C4-2B (cell line): ENCODE data around the gene ANKMY1.

Source experiments
- H3K27ac ChIP-seq: fragments of 450-650 bp; 2 replicates; pipeline ENCODE4 v1.5.1; 2017
- ZFX ChIP-seq: fragments of 450-650 bp; IDR thresholded peaks from 2 replicates; pipeline ENCODE4 v1.6.1; 2017
- TF ChIP-seq, protein P1 (sequence below): fragments of 450-650 bp; conservative IDR thresholded peaks from 2 replicates; pipeline ENCODE4 v1.5.1; 2017; ENCODE audit warnings: mild to moderate bottlenecking

The ANKMY1 gene

DNA sequence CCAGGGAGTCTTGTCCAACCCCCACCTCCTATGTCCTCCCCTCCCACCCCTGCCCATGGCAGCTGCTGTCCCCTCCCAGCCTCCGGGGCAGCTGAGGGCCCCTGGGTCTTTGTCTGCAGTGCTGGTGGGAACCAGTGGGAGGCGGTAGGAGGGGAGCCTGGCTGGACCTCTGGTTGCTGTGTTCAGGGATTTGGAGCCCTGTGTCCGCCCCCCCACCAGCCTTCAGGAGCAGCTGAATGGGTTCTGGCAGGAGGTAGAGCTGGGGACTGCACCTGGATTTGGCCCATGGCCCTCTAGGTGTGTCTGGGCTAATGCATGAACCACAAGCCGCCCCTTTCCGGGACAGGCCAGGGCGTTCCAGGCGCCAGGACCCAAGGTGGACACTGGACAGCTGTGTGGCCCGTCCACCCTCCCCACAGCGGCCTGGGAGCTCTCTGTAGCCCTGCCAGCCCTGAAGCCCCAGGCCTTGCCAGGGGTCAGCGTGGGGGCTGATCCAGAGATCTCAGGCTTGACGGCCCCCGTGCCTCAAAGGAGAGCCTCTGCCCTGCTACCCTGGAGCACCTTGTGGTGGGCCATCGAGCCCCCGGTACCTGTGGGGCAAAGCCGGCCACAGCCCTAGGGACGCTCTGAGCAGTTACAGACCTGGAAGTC is 96.9 kb downstream of the ANKMY1 start:
- no peak for TF ChIP-seq ZFX
- TF ChIP-seq, protein P1, sequence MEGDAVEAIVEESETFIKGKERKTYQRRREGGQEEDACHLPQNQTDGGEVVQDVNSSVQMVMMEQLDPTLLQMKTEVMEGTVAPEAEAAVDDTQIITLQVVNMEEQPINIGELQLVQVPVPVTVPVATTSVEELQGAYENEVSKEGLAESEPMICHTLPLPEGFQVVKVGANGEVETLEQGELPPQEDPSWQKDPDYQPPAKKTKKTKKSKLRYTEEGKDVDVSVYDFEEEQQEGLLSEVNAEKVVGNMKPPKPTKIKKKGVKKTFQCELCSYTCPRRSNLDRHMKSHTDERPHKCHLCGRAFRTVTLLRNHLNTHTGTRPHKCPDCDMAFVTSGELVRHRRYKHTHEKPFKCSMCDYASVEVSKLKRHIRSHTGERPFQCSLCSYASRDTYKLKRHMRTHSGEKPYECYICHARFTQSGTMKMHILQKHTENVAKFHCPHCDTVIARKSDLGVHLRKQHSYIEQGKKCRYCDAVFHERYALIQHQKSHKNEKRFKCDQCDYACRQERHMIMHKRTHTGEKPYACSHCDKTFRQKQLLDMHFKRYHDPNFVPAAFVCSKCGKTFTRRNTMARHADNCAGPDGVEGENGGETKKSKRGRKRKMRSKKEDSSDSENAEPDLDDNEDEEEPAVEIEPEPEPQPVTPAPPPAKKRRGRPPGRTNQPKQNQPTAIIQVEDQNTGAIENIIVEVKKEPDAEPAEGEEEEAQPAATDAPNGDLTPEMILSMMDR, result no peak

DNA sequence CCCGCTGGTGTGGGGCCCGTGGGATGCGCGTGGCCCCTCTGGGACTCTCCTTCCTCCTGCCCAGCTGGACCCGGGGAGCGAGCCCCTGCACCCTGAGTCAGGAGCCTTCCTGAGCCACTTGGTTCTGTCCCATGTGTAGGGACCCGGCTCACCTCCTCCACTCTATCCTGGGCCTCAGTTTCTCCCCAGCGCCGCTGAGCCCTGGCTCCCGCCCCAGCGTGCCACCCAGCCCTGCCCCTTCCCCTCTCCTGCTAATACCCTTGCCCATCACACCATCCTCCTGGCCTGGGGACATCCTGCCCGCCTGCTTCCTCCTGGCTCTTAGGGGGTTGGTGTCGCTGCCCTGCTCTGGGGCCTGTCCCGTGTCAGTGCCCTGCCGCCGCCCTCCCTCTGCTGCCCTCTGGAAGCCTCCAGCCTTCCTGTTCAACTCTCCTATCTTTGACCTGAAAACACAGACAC is 97.5 kb downstream of the ANKMY1 start:
- H3K27ac ChIP-seq, result no peak overlapping the region
- TF ChIP-seq, protein P1, result no peak
- TF ChIP-seq ZFX, result no peak

More for the DNA sequence above, 96.9 kb downstream of the ANKMY1 start:
- H3K27ac ChIP-seq, result no peak overlapping the region

DNA sequence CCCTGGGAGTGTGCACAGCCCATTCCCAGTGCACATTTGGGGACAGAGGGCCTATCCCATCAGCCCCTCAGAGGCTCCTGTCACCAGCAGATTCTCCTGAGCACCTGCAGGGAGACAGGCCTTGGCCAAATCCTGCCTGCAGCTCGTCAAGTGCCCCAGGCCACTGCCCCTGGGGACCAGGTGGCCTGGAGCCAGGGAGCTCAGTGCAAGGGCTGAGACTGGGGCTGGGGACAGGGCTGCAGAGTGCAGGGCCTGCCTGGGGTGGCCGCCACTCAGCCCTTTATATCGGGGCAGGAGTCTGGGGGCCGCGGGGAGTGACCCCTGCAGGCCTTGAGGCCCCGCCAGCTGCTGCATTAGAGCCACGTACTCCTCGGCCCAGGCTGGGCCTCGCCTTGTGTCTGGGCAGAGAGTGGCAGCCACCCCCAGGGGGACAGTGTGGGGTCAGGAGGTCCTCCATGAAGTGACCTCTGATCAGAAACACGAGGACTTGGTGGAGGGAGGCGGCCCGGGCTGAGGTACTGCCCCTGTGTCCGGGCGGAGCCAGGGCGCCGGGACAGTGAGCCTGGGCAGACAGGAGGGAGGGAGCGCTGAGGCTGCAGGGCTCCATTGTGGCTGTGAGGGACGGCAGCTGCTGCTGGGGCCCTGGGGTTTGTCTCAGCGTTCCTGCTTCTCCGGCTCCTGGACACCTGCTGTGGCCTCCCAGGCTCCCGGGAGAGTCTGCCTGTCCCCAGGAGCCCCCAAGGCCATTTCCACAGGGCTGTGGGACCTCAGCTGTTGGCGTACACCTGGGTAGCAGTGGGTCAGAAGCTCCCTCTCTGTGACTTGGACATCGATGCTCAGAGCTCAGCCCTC is 98.2 kb downstream of the ANKMY1 start:
- TF ChIP-seq ZFX, result no peak
- TF ChIP-seq, protein P1, result no peak
- no peak overlapping the region for H3K27ac ChIP-seq

DNA sequence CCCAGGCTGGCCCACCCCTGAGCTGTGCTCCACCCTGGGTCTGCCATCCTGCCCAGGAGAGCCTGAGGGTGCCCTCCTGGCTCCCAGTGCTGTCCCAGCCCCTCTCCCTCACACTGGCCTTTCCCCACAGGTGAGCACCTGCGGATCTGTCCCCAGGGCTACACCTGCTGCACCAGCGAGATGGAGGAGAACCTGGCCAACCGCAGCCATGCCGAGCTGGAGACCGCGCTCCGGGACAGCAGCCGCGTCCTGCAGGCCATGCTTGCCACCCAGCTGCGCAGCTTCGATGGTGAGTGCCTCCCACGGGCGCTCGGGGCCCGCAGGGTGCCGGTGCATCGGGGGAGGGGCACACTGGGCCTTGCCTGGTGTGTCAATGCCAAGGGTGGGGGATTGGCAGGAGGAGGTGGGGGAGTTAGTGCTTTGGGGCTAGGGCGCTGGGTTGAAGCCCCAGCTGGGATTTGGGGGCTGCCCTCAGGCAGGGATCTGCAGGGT is 98.8 kb downstream of the ANKMY1 start:
- no peak overlapping the region for H3K27ac ChIP-seq
- TF ChIP-seq ZFX, result no peak
- TF ChIP-seq, protein P1, result no peak

DNA sequence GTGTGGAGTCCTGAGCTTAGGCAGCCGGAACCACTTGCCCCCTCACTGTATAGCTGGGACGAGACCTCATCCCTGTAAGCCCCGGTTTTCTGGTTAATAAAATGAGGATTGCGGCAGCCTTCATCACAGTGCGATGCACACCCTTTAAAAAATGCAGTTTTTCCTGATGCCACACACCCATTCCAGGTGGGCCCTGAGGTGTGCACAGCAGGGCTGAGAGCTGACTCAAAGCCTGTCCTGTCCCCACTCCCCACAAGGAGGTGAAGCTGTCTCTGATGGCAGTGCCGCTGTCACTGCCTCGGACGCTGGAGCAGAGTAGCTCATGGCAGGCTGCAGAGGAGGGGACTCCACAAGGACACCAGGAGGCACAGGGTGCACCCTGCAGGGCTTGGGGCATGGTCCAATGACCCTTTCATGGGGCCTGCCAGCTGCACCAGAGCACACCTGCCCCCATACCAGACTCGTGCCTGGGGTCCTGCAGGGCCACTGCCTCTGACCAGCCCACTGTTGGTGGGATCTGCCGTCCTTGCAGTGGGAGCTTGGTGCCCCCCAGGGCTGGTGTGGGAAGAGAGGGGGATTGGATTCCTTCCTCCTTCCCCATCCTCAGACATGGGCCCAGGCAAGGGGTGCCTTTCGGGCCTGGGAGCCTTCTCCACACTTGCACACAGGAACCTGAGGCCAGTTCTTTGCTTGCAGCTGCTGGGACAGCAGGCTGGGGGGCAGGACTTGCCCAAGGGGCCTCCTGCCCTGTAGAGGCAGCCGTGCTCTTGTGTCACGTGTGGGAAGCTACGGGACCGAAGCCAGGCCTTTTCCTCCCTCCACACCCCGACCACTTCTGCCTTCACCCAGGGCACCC is 99.5 kb downstream of the ANKMY1 start:
- no peak for TF ChIP-seq ZFX
- TF ChIP-seq, protein P1, result no peak
- H3K27ac ChIP-seq, result no peak overlapping the region

DNA sequence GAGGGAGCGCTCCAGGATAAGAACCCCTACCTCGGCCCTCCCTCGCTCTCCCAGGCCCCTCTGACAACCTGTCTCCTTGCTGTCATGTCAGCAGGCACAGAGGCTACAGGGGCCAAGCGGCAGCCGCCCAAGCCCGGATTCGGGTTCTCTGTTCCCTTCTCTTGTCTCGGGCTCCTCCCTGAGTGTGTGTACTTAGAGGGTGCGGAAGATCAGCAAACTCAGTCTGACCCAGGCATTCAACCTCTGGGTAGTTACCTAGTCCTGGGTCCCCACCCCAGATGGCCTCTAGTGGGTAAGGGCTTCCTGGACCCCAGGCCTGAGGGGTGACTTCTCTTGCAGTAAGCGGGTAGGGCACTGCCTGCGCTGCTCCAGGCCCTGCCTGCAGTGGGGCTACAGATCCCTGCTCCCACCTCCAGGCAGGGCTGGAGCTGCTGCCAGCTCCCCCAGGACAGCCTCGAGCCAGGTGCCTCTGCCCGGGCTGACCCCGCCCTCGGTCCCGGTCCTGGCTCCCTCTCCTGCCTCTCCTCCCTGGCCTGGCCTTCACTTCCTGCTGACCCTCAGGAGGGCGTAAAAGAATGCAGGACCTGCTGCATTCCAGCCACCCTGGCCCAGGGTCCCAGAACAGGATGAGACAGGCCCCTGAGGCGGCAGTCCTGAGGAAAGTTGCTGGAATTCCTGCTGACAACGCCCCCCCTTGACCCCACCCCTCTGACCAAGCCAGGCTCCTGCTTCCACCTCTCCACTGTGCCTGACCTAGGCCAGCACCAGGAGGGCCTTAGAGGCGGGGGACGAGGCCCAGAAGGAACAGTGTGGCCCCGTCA is 100.4 kb downstream of the ANKMY1 start:
- TF ChIP-seq ZFX, result no peak
- TF ChIP-seq, protein P1, result no peak
- H3K27ac ChIP-seq, result no peak overlapping the region
